Measurements from ENCODE around the gene GDPD5.

The GDPD5 gene

DNA sequence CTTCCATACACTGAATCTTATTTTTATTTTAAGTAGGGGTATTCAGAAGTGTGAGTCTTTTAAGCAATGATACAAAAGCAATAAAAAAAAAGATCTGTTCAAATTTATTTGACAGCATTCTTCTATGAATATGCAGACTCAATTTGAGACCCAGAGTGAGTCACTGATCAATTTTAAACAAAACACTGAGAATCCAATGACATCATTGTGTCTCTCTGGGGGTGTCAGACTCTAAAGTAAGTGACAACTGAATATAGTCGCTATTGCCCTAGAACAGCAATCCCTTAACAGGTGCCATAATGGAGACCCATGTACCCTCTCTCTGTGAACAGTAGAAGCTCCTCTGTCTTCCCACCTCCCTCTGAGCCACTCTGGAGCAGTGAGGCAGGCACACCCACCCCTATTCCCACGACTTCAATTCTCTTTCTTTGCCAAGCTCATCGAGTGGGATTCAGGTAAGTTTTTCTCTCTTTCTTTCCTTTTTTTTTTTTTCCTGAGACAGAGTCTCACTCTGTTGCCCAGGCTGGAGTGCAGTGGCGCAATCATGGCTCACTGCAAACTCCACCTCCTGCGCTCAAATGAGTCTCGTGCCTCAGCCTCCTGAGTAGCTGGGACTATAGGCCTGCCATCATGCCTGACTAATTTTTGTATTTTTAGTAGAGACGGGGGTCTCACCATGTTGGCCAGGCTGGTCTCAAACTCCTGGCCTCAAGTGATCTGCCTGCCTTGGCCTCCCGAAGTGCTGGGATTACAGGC, 131.5 kb downstream of the GDPD5 start:
- no peak for DNase-seq

DNA sequence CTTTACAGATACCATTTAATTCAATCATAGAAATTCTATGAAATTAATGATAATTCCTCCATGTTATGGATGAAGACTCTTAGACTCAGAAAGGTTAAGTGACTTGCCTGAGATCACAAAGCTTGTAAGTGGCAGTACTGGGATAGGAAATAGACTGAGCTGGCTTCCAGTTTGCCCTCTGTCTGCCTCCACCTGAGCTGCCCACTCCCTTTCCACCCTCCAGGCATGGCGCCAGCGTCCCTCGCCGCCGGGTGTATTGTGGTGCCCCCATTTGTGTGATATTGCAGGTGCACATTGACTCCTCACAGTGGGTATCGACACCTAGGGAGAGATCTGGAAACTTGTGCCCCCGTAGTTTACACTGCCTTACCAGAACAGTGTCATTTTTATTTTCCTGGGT, 135.8 kb downstream of the GDPD5 start:
- DNase-seq: no peak

GRCh38 chr11:75389276-75389605, 136.5 kb downstream of the GDPD5 start:
- DNase-seq: no peak

GRCh38 chr11:75388386-75389275, 137.1 kb downstream of the GDPD5 start:
- no peak for DNase-seq

- no peak for DNase-seq
Measured at GRCh38 chr11:75387736-75388294, 137.9 kb downstream of the GDPD5 start.

GRCh38 chr11:75386942-75387630, 138.7 kb downstream of the GDPD5 start:
- no peak for DNase-seq

All from activated gamma-delta T cell (primary cell).